PC-3 (cell line): ENCODE measurements around the gene PREB.
"Not testable (repeated sequence)": the region's sequence is repeated elsewhere in the genome, so short reads cannot be mapped to it uniquely, and the experiment has no call there.

Source experiments
- CTCF ChIP-seq: fragments of 300-600 bp; sonication (generic); conservative IDR thresholded peaks from 2 replicates; pipeline ENCODE4 v1.5.1; 2017; ENCODE audit warnings: antibody characterized with exemption, low read depth, mild to moderate bottlenecking, low read length
- EZH2 ChIP-seq: fragments of 300-600 bp; sonication (generic); IDR thresholded peaks from one replicate; pipeline ENCODE4 v1.6.1; 2017; ENCODE audit warnings: antibody characterized with exemption, mild to moderate bottlenecking, low read length; ENCODE audit not compliant: unreplicated experiment
- EZH2phosphoT487 ChIP-seq: fragments of 300-600 bp; sonication (generic); IDR thresholded peaks from 2 replicates; pipeline ENCODE4 v1.6.1; 2018; ENCODE audit warnings: mild to moderate bottlenecking, antibody characterized with exemption, low read length, borderline replicate concordance

GRCh38 chr2:27111392-27112078 is 22.9 kb downstream of the PREB start:
- TF ChIP-seq CTCF, EZH2, EZH2phosphoT487: not testable (repeated sequence)
